ENCODE results near the gene AP2A2.

- no peak for TF ChIP-seq EZH2 (IDR thresholded peaks at IDR 0.05; ENCODE audit: insufficient read depth, low read length)
- TF ChIP-seq, protein P1, sequence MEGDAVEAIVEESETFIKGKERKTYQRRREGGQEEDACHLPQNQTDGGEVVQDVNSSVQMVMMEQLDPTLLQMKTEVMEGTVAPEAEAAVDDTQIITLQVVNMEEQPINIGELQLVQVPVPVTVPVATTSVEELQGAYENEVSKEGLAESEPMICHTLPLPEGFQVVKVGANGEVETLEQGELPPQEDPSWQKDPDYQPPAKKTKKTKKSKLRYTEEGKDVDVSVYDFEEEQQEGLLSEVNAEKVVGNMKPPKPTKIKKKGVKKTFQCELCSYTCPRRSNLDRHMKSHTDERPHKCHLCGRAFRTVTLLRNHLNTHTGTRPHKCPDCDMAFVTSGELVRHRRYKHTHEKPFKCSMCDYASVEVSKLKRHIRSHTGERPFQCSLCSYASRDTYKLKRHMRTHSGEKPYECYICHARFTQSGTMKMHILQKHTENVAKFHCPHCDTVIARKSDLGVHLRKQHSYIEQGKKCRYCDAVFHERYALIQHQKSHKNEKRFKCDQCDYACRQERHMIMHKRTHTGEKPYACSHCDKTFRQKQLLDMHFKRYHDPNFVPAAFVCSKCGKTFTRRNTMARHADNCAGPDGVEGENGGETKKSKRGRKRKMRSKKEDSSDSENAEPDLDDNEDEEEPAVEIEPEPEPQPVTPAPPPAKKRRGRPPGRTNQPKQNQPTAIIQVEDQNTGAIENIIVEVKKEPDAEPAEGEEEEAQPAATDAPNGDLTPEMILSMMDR (IDR thresholded peaks at IDR 0.05; ENCODE audit: insufficient read depth, low read depth, low read length) = no peak
Measured at GRCh38 chr11:1042626-1043562, 117.2 kb downstream of the AP2A2 start.
